Gastroesophageal sphincter (tissue), 4 donors: Measurements from ENCODE around the gene COL6A1. TPM values are rescaled to one million over a fixed set of nuclear protein-coding genes. Genes with fewer than 3 reads are reported as not detected.

Source experiments
- ATAC-seq: fragments of 150-250 bp; one replicate; pipeline ENCODE4 v1.9.1; 2016; ENCODE audit warnings: mild to moderate bottlenecking, moderate library complexity
- H3K27ac ChIP-seq, 4 donors: fragments of 200-600 bp; sonication (generic) in 3 of 4; 1 replicate in 3 of 4; 2 replicates in 1 of 4; pipeline ENCODE4 v1.5.1; 2016 to 2019
- H3K27me3 ChIP-seq: fragments of 200-600 bp; sonication (generic); one replicate; pipeline ENCODE4 v1.5.1; 2019
- H3K36me3 ChIP-seq, 2 donors: fragments of 200-600 bp; sonication (generic); one replicate each; pipeline ENCODE4 v1.5.1; 2019; ENCODE audit warnings: control low read depth in 1 of 2
- H3K4me1 ChIP-seq, 3 donors: fragments of 200-600 bp; sonication (generic); 1 replicate in 2 of 3; 2 replicates in 1 of 3; pipeline ENCODE4 v1.5.1; 2016 to 2019; ENCODE audit warnings: control low read depth in 2 of 3
- H3K4me3 ChIP-seq, 2 donors: fragments of 200-600 bp; sonication (generic); one replicate each; pipeline ENCODE4 v1.5.1; 2019; ENCODE audit warnings: mild to moderate bottlenecking in 1 of 2, moderate library complexity in 1 of 2
- H3K9me3 ChIP-seq, 3 donors: fragments of 200-600 bp; sonication (generic); one replicate each; pipeline ENCODE4 v1.5.1; 2017 to 2019; ENCODE audit warnings: control low read depth in 2 of 3
- CTCF ChIP-seq, 4 experiments: fragments of 200-600 bp in 2 of 4; fragments of 450-650 bp in 2 of 4; sonication (generic) in 1 of 4; IDR thresholded peaks; one replicate each; pipeline ENCODE4 v1.5.1; 2017 to 2019; ENCODE audit warnings: antibody characterized with exemption in 4 of 4, mild to moderate bottlenecking in 2 of 4, moderate library complexity in 2 of 4
- EP300 ChIP-seq: sonication (generic); formaldehyde crosslinking; IDR thresholded peaks from one replicate; pipeline ENCODE4 v1.6.1; 2017; ENCODE audit warnings: antibody characterized with exemption, mild to moderate bottlenecking
- POLR2A ChIP-seq, 2 donors: fragments of 450-650 bp; IDR thresholded peaks; one replicate each; pipeline ENCODE4 v1.6.1; 2017; ENCODE audit warnings: antibody characterized with exemption in 2 of 2, mild to moderate bottlenecking in 2 of 2, moderate library complexity in 1 of 2
- POLR2AphosphoS5 ChIP-seq: sonication (generic); formaldehyde crosslinking; IDR thresholded peaks from one replicate; pipeline ENCODE4 v1.6.1; 2017; ENCODE audit warnings: antibody characterized with exemption
- WGBS, 2 donors: methylation state at CpG; one replicate each; pipeline ENCODE4 v1.1.5; 2018; ENCODE audit warnings: low coverage in 1 of 2; 5-methylcytosine and 5-hydroxymethylcytosine counted together
- total RNA-seq, 4 donors: library from RNA; depleted of rRNA; stranded (reverse); fragments of >200 nt; gene quantifications; one replicate each; pipeline ENCODE4 v1.1.0, GENCODE V29; 2016

COL6A1 gene
- total RNA-seq, 4 donors from 2014 or later: 477 to 1,231 (median 878) TPM

GRCh38 chr21:45998276-45998701, 16.7 kb downstream of the COL6A1 start:
- H3K4me1 ChIP-seq: peaks cover 0 to 86% (median 20%) of the 10 kb centered on the region in 3 donors
- 85% methylated on average over 5 of the region's 22 CpGs; no CpG with 5 or more reads in 1 of the 2 donors for WGBS, 2 donors
- TF ChIP-seq CTCF (IDR thresholded peaks at IDR 0.05) (no peak), POLR2AphosphoS5 (no peak), POLR2A (IDR thresholded peaks at IDR 0.05) (no peak), EP300 (no peak)

GRCh38 chr21:45998871-45999580, 17.5 kb downstream of the COL6A1 start:
- ATAC-seq: no peak
- Histone ChIP-seq H3K4me3 (no peak overlapping the region), H3K9me3 (no peaks in the 10 kb centered on the region), H3K27ac (peak overlapping the region in 3 of 4 donors; percentile 79 to 81 (median 80)), H3K4me1 (peaks cover 0 to 79% (median 15%) of the 10 kb centered on the region in 3 donors), H3K36me3 (peaks cover 0 to 95% of the 10 kb centered on the region in 2 donors), H3K27me3 (no peaks in the 10 kb centered on the region)
- WGBS, 2 donors: 91 to 95% methylated on average over 6 to 10 of the region's 33 CpGs
- TF ChIP-seq POLR2A (IDR thresholded peaks at IDR 0.05): no peak
- no peak for TF ChIP-seq CTCF (IDR thresholded peaks at IDR 0.05)
- no peak for TF ChIP-seq POLR2AphosphoS5
- no peak for TF ChIP-seq EP300

More at GRCh38 chr21:45998276-45998701, 16.7 kb downstream of the COL6A1 start:
- no peak overlapping the region for H3K4me3 ChIP-seq
- no peaks in the 10 kb centered on the region for H3K9me3 ChIP-seq
- peak overlapping the region in 3 of 4 donors; percentile 79 to 81 (median 80) for H3K27ac ChIP-seq
- H3K36me3 ChIP-seq: peaks cover 0 to 95% of the 10 kb centered on the region in 2 donors
- H3K27me3 ChIP-seq: no peaks in the 10 kb centered on the region
- ATAC-seq: no peak

DNA sequence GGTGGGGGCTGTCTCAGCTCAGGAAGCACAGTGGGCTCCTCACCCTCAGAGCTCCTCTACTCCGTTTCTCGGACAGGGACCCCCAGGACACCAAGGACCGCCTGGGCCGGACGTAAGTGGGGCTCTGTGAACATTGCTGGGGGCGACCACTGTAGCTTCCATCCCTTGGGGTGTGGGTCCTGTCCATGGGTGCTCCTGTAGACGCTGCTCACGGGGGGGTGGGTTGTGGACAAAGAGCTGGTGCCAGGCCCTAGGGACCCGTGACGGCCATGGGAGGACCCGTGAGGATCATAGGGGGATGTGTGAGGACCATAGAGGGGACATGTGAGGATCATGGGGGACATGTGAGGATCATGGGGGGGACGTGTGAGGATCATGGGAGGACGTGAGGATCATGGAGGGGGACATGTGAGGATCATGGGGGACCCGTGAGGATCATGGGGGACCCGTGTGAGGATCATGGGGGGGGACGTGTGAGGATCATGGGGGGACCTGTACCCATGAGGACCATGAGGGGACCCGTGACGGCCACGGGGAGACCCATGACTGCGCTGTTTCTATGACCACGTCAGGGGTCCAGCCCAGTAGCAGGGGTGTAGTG, 18.1 kb downstream of the COL6A1 start:
- no peaks in the 10 kb centered on the region for H3K27me3 ChIP-seq
- H3K9me3 ChIP-seq: no peaks in the 10 kb centered on the region
- no peak overlapping the region for H3K4me3 ChIP-seq
- peaks cover 0 to 72% (median 12%) of the 10 kb centered on the region in 3 donors for H3K4me1 ChIP-seq
- peaks cover 0 to 95% of the 10 kb centered on the region in 2 donors for H3K36me3 ChIP-seq
- peak overlapping the region; percentile 41 to 84 (median 80) for H3K27ac ChIP-seq
- no peak for ATAC-seq
- WGBS, 2 donors: 61% methylated on average over 7 of the region's 21 CpGs; no CpG with 5 or more reads in 1 of the 2 donors
- no peak for TF ChIP-seq EP300
- TF ChIP-seq CTCF (IDR thresholded peaks at IDR 0.05): no peak
- no peak for TF ChIP-seq POLR2AphosphoS5

DNA sequence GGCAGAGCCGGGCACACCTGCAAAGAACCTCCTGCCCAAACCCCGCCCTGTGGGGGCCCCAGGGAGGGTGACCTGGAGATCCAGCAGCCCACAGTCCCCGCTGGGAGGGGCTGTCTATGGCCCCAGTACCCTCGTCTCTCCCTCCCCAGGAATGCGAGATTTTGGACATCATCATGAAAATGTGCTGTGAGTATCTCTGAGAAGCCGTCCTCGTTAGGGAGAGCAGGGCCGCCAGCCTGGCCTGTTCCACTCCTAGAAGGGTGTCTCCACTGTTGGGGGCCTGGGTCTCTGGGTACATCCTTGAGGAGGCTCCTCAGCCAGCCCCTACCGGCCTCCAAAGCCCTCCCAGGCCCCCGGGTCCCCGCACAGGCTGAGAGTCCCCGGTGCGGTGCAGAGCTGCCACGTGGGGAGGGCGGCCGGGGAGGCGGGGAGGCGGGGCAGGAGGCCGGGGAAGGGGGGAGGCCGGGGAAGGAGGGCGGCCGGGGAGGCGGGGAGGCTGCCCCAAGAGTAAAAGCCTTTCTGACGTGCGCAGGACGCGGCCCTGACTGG, 18.7 kb downstream of the COL6A1 start:
- H3K4me3 ChIP-seq: no peak overlapping the region
- TF ChIP-seq POLR2AphosphoS5: no peak
- no peak for TF ChIP-seq POLR2A (IDR thresholded peaks at IDR 0.05)
- no peak for TF ChIP-seq CTCF (IDR thresholded peaks at IDR 0.05)
- no peak for TF ChIP-seq EP300
- no peaks in the 10 kb centered on the region for H3K27me3 ChIP-seq
- H3K36me3 ChIP-seq: peaks cover 0 to 94% of the 10 kb centered on the region in 2 donors
- no peaks in the 10 kb centered on the region for H3K9me3 ChIP-seq
- WGBS, 2 donors: no CpG with 5 or more reads among the region's 27 CpGs
- peak overlapping the region; percentile 41 to 84 (median 80) for H3K27ac ChIP-seq
- peak; percentile 51 for ATAC-seq
- H3K4me1 ChIP-seq: peaks cover 0 to 66% (median 7%) of the 10 kb centered on the region in 3 donors
